Fibroblast of skin of left biceps (primary cell): ENCODE data around the gene FBXO30.
A peak's percentile ranks its signal among the peaks of the same experiment; 100 is the strongest.

Experiments
- DNase-seq, 2 experiments: peaks; one replicate each; pipeline ENCODE4 v3.0.0-alpha.2; 2013; ENCODE audit warnings: low read depth in 2 of 2

The FBXO30 gene

DNA sequence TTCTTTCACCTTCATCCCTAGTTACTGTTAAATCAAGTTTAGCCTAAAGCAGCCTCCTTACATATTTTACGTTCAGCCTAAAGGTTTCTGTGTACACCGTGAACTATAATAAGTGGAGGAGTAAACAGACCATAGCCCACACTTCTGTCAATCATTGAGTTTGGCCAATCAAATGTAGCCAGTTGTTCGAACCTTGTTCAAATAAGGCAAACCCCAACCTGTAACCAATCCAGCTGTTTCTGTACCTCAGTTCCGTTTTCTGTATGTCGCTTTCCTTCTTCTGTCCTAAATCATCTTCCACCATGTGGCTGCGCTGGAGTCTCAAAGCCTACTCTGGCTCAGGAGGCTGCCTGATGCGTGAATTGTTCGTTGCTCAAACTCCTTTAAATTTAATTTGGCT lies 1.8 kb upstream of the FBXO30 start:
- DNase-seq, result no peak

DNA sequence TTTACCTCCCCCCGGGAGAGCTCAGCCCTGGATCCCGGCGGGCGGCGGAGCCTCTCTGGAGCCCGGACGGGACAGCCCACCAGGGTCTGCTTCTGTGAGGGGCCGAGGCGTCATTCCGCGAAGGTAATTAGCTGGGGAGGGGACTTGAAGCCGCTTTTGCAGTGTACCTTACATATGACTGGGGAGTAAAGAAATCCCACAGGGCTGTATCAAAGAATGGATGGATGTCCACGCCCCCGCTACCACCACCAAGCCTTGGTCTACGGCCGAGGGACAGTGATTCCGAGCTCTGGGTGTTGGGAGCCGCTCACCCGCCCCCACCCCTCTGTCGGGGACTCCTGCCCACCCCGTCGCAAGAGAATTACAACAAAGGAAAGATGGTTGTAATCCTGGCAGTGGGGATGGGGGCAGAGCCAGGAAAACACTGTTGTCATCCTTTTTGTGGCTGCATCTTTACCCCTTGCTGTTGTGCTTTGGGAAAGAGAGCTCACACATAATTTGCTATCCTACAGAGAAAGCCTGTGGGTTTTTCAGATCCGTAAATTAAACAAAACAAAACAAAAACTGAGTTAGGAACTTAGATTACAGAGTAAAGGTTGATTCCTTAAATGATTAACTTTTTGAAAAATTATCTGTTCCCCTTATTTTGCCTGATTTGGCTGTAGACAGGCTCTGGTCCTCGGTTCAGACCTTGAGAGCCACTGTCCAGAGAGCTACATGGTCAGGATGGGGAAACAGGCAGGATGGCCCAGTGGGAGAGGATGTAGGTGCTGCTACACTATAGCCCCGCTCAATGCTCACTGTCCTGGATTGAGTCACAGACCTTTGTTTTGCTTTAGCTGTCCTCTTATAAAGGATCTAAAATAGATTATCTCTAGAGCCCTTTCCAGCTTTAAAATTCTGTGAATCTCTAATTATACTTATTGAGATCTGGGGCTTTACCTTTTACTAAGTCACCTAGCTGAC lies 997 bp upstream of the FBXO30 start:
- no peak for DNase-seq

DNA sequence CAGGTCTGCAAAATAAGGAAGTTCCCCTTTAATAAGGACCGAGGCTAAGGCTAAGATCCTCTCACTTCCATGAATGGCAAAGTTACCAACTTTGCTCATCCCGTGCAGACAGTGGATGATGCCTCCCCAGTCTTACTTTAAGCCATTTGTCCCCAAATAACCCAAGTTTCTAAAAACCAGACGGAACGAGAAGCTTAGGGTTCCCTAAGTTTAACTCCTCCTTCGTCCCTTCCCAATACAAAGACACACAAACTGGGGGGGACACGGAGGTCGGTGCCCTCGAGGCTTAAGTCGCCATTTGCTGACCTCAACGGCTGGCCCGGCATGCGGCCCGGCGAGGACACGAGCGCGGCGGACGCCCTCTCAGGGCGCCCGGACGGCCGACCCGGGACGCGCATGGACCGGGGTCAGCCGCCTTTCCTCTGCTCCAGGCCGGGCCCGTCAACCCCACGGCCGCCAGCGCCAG lies 527 bp downstream of the FBXO30 start:
- DNase-seq, result no peak

DNA sequence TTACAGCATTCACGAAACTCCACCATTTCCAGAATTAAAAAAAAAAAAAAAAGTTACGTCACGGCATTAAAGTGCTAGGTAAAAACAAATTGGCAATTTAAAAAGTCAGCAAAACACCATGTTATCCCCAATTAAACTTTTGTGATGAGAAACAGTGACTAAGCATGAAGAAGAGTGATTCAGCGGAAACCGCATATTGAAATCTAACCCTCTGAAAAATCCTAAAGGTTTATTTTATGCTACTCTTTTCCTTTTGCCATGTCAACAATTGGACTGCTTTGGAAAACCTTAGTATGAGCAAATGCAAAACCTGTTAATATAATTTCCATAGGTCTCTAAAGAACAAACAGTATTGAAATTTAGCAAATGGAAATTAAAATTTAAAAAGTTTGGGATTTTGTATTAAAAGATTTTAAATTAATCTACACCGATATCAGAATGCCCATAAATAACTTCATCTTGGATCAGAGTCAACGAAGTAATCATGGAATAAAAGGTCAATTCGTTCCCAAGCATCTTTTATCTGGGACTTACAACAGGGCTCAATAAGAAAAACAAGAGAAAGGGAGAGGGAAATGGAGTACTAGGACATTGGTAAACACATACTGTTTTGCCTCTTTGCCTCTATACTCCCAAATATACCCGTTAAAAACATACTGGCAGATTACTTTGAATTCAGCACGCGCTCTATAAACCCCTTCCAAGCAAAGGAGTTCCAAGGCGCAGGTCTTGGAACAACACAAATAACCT lies 1.1 kb downstream of the FBXO30 start:
- no peak for DNase-seq

DNA sequence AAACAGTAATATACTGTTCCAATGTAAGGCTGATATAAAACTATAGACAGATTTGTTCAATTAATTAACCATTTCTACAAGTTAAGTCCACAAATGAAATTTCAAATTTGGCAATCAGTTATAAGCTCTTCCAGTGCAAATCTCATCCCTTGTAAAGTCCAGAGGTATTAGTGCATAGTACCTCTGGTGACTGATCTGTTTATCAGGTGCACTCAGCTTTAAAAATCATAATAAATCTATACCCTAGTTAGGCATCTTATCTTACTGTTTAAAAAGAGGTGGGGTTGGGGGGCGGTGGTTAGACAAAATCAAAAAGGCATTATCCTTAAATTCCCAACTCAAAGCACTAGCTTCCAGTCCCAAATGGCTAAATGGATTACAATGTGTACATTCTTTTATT lies 2.9 kb downstream of the FBXO30 start:
- no peak for DNase-seq

DNA sequence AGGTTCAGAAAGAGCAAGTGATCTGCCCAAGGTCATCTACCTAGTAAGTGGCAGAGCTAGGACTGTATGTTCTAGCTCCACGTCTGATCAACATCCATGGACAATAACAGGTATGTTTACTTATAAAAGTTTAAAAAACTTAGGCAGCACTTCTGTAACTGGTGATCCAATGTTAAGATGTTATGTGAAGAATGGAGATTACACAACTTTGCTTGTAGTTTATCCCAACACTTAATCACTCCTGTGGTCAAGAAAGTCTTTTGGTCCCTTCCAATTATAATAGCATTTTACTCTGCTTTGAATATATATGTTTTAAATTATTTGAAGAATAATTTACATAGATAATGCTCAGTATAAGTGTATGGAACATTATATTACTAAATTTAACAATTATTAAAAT lies 4.8 kb downstream of the FBXO30 start:
- no peak for DNase-seq

DNA sequence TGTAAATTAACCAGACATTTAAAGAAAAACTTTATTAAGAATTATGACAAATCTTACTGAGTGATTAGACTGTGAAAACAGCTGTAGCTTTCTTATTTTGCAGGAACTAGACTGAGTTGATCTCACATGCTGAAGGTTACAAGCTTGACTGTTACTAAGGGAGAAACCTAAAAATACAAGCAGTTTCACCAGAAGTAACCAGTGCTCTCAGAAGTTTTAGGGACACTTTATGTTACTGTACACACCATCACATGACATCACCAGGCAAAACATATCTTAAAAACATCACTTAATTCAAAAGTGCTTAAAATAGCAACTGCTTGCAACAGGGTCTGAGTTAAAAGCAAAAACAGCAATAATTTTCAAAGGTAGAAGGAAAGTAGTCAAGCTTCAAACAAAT lies 5.4 kb downstream of the FBXO30 start:
- no peak for DNase-seq

DNA sequence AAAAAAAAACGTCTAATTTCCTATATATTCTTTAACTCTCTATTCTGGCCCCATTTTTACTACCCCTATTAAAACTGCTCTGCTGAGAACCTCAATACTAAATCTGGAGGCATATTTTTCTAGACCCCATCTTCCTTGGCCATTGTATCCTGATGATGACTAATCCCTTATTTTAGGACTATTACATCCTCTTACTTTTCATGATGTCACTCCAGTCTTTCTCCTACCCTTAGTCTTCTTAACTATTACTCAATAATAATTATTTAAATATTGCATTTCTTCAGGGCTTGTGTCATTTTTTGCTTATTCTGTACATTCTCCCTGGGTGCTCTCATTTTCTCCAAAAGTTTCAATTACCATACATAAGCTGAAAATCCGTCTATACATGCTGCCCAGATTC lies 6.4 kb downstream of the FBXO30 start:
- DNase-seq, result no peak

DNA sequence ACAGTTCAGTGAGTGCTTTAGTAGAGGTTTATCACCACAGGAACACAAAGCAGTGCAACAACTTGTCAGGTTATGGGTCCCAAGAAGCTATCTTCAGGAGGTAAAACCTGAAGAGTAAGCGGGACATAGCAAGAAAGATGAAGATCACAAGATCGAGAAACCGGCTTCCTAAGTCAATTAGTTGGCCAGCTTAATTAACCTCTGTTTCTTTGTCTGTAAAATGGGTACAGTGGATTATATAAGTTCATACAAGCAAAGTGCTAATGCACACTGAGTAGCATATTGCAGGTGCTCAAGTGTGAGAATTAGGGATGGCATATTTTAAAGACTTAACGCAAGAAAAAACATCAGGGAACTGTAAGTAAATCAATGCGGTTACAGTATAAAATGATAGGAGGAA lies 12.5 kb downstream of the FBXO30 start:
- DNase-seq, result no peak

DNA sequence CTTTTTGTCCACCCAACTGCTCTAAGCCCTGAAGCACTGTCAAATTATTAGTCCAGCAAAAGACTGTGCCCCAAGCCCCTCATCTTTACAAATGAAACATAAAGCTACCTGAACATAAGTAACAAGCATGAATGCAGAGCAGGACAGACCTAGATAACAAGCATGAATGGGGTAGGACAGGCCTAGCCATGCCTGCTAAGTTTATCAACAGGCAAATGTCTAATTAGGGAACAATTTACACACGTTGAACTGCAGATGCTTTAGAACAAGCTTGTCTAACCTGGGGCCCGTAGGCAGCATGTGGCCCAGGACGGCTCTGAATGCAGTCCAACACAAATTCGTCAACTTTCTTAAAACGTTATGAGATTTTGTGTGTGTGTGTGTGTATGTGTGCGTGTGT lies 13.6 kb downstream of the FBXO30 start:
- DNase-seq, result no peak

DNA sequence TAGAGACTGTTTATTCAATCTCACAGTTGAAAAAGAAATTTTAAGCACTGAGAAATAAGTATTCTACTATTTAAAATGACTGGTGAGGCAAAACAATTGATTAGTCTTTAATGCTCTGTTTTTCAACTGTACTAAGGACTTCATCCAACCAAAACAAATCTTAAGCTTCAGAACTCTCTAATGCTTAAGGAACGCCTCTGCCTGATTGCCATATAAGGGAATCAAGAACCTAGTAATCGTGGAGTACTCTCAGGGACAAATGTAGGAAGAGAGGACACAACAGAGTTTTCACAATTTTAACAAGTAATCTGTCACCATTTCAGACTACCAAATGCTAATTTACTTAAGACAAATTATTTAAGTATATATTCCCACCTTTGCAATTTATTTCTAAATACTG lies 16.1 kb downstream of the FBXO30 start:
- no peak for DNase-seq

DNA sequence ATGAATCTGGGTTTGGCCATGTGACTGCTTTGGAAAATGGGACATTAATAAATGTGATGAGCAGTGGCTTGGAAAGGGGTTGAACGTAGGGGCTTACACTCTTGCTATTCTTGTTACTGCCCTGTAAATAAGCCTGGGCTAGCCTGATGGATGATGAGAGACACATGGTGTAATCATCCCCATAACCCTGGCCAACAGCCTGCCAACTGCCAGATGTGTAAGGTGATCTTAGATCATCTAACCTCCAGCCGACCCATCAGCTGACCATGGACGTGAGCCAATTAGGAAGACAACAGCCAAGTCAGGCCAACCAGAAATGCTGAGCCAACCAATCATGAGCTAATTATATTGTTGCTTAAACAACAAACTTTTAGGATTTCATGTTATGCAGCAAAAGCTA lies 25.2 kb downstream of the FBXO30 start:
- DNase-seq, result no peak

DNA sequence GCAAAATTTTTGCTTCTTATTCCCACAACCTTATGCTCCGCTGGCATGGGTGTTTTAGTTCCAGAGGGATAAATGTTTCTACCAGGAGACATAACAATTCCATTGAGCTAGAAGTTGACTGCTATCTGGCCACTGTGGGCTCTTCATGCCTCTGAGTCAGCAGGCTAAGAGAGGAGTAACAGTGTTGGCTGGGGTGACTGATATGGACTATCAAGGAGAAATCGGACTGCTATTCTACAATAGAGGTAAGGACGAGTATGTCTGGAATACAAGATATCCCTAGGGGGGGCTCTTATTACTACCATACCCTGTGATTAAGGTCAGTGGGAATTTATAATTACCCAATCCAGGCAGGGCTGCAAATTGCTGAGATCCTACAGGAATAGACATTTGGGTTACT lies 26.9 kb downstream of the FBXO30 start:
- no peak for DNase-seq

DNA sequence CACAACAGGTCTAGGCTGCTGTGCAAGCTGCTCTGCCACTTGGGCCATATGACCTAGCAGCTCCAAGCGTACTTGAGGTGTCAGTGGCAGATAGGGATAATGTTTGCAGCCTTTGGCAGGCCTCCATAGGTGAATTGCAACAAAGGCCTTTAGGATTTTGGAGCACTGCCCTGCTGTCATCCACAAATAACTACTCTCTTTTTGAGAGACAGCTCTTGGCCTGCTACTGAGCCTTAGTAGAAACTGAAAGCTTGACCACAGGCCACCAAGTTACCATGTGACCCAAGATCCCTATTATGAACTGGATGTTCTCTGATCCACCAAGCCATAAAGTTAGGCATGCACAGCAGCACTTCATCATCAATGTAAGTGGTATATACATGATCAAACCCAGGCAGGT lies 29.9 kb downstream of the FBXO30 start:
- DNase-seq, result no peak

DNA sequence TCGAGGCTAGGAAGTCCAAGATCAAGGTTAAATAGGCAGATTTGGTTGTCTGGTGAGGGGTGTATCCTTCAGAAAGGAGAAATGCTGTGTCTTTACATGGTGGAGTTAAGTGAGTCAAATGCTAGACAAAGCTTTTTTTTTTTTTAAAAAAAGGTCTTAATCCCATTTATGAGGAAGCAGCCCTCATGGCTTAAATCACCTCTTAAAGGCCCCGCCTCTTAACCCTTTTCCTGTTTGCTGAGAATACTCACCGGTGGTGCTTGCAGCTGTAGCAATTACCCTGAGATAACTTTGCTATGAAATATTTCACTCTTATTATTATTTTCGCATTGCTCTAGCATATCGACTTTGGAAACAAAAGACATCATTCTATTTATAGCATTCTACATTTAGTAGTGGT lies 30.8 kb downstream of the FBXO30 start:
- no peak for DNase-seq

DNA sequence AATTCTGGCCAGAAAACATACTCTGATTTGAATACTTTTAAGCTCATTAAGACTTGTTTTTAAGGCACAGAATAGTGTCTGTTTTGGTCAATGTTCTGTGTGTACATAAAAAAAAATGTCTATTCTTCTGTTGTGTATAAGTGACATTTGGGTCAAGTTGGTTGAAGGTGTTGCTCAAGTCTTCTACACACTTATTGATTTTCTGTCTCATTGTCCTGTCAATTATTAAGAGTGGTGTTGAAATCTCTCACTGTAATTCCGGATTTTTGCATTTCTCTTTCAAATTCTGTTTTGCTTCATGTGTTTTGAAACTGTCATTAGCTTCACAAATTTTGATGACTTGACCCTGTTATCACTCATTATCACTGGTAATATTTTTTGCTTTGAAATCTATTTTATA lies 41.7 kb downstream of the FBXO30 start:
- DNase-seq, result no peak

DNA sequence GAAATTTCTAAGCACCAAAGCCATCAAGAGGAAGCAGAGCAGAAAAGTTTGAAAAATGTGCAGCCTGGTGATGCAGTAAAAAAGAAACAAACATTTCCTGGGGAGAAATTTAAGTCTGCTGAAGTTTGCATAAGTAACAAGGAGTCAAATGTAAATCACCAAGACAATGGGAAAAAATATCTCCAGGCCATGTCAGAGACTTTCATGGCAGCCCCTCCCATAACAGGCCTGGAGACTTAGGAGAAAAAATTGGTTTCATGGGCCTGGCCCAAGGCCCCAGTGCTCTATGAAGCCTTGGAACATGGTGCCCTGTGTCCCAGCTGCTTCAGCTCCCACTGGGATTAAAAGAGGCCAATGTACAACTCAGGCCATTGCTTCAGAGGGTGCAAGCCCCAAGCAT lies 49.1 kb downstream of the FBXO30 start:
- no peak for DNase-seq

DNA sequence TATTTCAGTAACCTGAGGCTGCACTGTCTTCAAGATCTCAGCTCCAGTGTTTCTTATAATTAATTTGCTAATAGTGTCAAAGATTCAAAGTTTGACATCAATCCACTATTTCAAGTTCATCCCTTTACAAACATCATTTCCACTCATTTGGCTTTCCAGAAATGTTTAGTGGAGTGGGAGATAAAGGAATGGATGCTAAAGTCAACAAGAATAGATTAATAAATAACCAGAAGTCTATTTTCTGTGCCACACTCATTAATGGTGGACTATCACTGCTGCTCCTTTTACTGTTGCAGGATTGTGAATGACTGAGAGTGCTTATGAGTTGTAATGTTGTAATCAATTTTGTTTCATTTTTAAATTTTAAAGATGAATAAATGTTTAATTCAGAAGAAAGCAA lies 50.9 kb downstream of the FBXO30 start:
- DNase-seq, result no peak

DNA sequence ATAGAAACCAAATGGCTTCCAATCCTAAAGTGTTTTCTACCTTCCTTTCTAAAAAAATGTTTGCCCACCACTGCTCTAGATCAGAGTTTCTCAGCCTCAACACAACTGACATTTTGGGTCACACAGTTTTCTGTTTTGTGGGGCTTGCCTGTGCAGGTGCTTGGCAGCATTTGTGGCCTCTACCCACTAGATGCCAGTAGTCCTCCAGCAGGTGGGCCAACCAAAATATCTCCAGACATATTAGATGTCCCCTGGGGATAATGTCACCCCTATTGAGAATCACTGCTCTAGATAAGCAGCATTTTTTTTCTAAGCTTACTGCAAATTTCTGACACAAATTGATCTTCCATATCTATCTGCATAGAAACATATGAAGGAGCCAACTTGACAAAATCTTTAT lies 53.0 kb downstream of the FBXO30 start:
- no peak for DNase-seq

DNA sequence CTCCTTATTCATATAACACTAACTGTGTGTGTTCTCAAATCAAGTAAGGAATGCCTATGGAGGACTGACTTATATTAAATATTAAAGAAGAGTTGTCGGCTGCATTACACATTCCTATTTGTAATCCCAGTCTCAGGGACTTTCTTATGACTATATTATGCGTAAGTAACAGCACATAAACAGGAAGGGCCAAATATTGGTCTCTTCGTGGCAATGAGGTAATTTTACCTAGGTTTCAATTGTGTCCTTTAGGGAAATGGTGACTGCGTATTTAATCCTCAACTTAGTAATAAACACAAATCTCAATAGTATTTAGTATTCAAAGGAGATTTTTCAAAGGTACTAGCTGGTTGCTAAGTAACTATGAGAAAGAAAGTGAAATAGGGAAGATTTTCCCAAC lies 56.5 kb downstream of the FBXO30 start:
- no peak for DNase-seq

DNA sequence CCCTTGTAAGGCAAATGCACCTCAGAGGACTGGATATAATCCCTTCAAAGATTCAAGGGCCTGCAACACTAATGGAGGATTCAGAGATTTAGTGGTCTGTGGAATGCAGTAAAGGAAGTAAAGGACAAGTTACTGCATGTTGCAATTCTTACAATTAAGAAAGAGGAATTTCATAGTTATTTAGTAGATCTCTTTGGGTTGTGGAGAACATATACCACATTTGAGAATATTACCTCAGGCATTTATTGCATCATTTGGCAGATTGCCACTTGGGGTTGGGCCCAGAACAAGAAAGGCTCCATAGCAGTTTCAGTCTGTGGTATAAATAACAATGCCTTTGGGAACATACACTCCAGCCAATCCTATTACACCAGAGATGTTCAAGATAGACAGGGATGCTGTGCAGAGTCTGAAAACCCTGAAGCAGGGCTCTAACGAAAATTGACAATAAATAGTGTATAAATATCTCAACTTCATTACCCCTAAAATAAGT lies 58.4 kb downstream of the FBXO30 start:
- peak; percentile 94 to 96 for DNase-seq

DNA sequence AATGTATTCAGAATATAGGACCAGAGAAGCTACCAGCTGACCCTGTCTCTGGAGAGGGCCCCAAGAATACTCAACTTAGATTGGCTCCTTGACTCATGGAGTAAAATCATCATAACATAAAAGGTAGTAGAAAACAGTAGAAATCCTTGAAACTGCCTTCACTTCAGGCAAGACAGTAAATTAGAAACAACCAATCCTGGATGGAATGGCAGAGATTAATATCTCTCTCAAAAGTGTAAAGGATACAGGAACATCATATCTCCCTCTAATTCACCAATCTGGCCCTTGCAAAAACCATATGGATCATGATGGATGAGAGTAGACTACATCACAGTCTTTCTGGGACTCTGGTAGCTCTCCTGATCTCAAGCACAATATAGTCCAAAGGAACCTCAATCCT lies 58.9 kb downstream of the FBXO30 start:
- DNase-seq, result no peak

DNA sequence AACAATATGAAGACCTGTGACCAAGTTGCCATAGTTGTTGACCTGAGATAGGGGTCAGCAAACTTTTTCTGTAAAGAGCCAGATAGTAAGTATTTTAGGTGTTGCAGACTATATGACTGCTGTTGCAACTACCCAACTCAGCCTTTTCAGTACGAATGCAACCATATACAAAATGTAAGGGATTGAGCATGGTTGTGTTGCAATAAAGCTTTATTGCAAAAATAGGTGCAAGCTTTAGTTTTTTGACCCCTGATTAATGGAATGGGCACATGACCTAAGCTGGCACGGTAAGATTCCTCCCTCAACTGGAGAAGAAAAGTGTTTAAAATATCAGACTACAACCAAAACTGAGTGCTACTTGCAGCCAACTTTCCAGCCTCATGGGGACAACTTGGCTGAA lies 62.0 kb downstream of the FBXO30 start:
- no peak for DNase-seq
